Uterus (tissue), 2 donors: ENCODE results near the gene ABL2.

Experiments used
- POLR2A ChIP-seq, 2 donors: fragments of 450-650 bp; IDR thresholded peaks; one replicate each; pipeline ENCODE4 v1.6.1; 2016; ENCODE audit warnings: antibody characterized with exemption in 2 of 2, mild to moderate bottlenecking in 1 of 2, moderate library complexity in 1 of 2
- TF ChIP-seq, protein P1 (sequence below), 4 experiments: fragments of 200-600 bp in 2 of 4; fragments of 450-650 bp in 2 of 4; sonication (generic) in 2 of 4; IDR thresholded peaks; one replicate each; pipeline ENCODE4 v1.5.1; 2016 to 2019; ENCODE audit warnings: antibody characterized with exemption in 4 of 4, mild to moderate bottlenecking in 2 of 4, moderate library complexity in 1 of 4

GRCh38 chr1:179144626-179145025, 84.9 kb downstream of the ABL2 start:
- TF ChIP-seq, protein P1, sequence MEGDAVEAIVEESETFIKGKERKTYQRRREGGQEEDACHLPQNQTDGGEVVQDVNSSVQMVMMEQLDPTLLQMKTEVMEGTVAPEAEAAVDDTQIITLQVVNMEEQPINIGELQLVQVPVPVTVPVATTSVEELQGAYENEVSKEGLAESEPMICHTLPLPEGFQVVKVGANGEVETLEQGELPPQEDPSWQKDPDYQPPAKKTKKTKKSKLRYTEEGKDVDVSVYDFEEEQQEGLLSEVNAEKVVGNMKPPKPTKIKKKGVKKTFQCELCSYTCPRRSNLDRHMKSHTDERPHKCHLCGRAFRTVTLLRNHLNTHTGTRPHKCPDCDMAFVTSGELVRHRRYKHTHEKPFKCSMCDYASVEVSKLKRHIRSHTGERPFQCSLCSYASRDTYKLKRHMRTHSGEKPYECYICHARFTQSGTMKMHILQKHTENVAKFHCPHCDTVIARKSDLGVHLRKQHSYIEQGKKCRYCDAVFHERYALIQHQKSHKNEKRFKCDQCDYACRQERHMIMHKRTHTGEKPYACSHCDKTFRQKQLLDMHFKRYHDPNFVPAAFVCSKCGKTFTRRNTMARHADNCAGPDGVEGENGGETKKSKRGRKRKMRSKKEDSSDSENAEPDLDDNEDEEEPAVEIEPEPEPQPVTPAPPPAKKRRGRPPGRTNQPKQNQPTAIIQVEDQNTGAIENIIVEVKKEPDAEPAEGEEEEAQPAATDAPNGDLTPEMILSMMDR (IDR thresholded peaks at IDR 0.05): no peak
- TF ChIP-seq POLR2A (IDR thresholded peaks at IDR 0.05): no peak
